Heart left ventricle (tissue), 16 donors: ENCODE measurements around the gene LCNL1. TPM values are rescaled to one million over a fixed set of nuclear protein-coding genes. Genes with fewer than 3 reads are reported as not detected.

Experiments used
- ATAC-seq, 4 donors: fragments of 200-7000 bp; cut with Tn5 transposase; one replicate each; pipeline ENCODE4 v1.9.1; 2020 to 2022; ENCODE audit warnings: moderate library complexity in 4 of 4, mild to moderate bottlenecking in 3 of 4, moderate number of reproducible peaks in 1 of 4
- DNase-seq, 5 donors: peaks; one replicate each; pipeline ENCODE4 v3.0.0-alpha.2; 2020
- H3K27ac ChIP-seq, 12 donors: fragments of 200-600 bp; sonication (generic) in 4 of 12; one replicate each; pipeline versions ENCODE4 v1.5.0 to v1.8.0; 2016 to 2022; ENCODE audit warnings: mild to moderate bottlenecking in 2 of 12
- H3K27me3 ChIP-seq, 9 donors: fragments of 200-600 bp; sonication (generic) in 2 of 9; one replicate each; pipeline versions ENCODE4 v1.5.1 to v1.8.0; 2016 to 2022; ENCODE audit warnings: mild to moderate bottlenecking in 3 of 9
- H3K36me3 ChIP-seq, 9 donors: fragments of 200-600 bp; sonication (generic) in 2 of 9; one replicate each; pipeline versions ENCODE4 v1.5.0 to v1.8.0; 2018 to 2022; ENCODE audit warnings: mild to moderate bottlenecking in 2 of 9
- H3K4me1 ChIP-seq, 12 donors: fragments of 200-600 bp; sonication (generic) in 4 of 12; one replicate each; pipeline versions ENCODE4 v1.5.0 to v1.8.0; 2016 to 2022; ENCODE audit warnings: mild to moderate bottlenecking in 3 of 12
- H3K4me3 ChIP-seq, 12 donors: fragments of 200-600 bp; sonication (generic) in 4 of 12; one replicate each; pipeline versions ENCODE4 v1.5.0 to v1.8.0; 2017 to 2022; ENCODE audit warnings: mild to moderate bottlenecking in 9 of 12, moderate library complexity in 4 of 12
- H3K9me3 ChIP-seq, 12 donors: fragments of 200-600 bp; sonication (generic) in 4 of 12; one replicate each; pipeline versions ENCODE4 v1.5.0 to v1.8.0; 2016 to 2022; ENCODE audit warnings: mild to moderate bottlenecking in 1 of 12
- POLR2A ChIP-seq, 2 donors: fragments of 450-650 bp; IDR thresholded peaks; one replicate each; pipeline ENCODE4 v1.6.1; 2017; ENCODE audit warnings: antibody characterized with exemption in 2 of 2, mild to moderate bottlenecking in 2 of 2, moderate library complexity in 2 of 2
- whole genome bisulfite sequencing, 4 donors: extraction: QIAGEN DNeasy Blood & Tissue Kit in 2 of 4; methylation state at CpG; one replicate each; pipeline versions ENCODE4 v1.1.5 to v1.1.7; 2013 to 2018; 5-methylcytosine and 5-hydroxymethylcytosine counted together
- intact Hi-C, 10 donors: fragments of 100-400 bp; cut with DNase I; formaldehyde crosslinking; loops; one replicate each; pipeline versions ENCODE4 v1.11.1 to v1.14.2; 2022
- polyA plus RNA-seq, 2 donors: library from polyadenylated mRNA; stranded (reverse); fragments of 200-250 nt; gene quantifications; one replicate each; pipeline ENCODE4 v1.2.3, GENCODE V29; 2013
- total RNA-seq, 9 donors: library from RNA; depleted of rRNA in 2 of 9; stranded (reverse); fragments of >200 nt in 2 of 9; fragmentation: NEBNext Ultra II Directional in 3 of 9; extraction: Animal tissue kit (Norgen Biotek cat#: 25700) in 3 of 9; gene quantifications; one replicate each; pipeline versions ENCODE4 v1.1.0 to v1.2.4, GENCODE V29; 2016 to 2023
- TF ChIP-seq, protein P1 (sequence below), 12 donors: fragments of 200-600 bp; sonication (generic) in 4 of 12; IDR thresholded peaks; one replicate each; pipeline versions ENCODE4 v1.5.0 to v1.8.0; 2018 to 2022; ENCODE audit warnings: antibody characterized with exemption in 12 of 12, mild to moderate bottlenecking in 5 of 12
- donor health status: ischemic (EF 13 %, LVEDD 7.1; RV severe dilation, severe dysfunction).
- donor health status: healthy with polysubstance abuse.
- donor health status: DM: no; HTN: yes; CAD: no.
- donor health status: DM: no; HTN: no; CAD: no.
- donor health status: ischemic (EF 25% LVEDD 6.9; RV normal size, moderate dysfunction).
- donor health status: ischemic (EF 25% LVEDD 5.7; RV mildly dilated, moderate dysfunction).
- donor health status: healthy.
- donor health status: DM: yes; HTN: yes; CAD: no.
- donor health status: ischemic (EF 35%, LVEDD 5.7; RV mildly dilated, moderate dysfunction).
- donor health status: nonischemic (EF 11% LVEDD 7.7; RV severe dilation, severe dysfunction).
- donor health status: DM: yes; HTN: yes; CAD: no.
- donor health status: PGD.
- donor health status: ischemic (EF 29% LVEDD 5.4; RV normal size, mild dysfunction).
- donor health status: nonischemic (EF 23%, LVEDD 6.1; RV moderate dilation, normal function).

Gene LCNL1
- total and polyA plus RNA-seq, 11 donors = 0.14 to 14.9 (median 2.7) TPM

GRCh38 chr9:136953771-136954269 lies 29.0 kb upstream of the LCNL1 start:
- H3K27me3 ChIP-seq = no peaks in the 10 kb centered on the region
- H3K36me3 ChIP-seq = no peaks in the 10 kb centered on the region
- no peaks in the 10 kb centered on the region for H3K9me3 ChIP-seq
- no peak for ATAC-seq
- intact Hi-C loops = loop anchor here in 2 of 10 donors (2.0 to 5.0 kb wide), 2 partner anchors 21 to 38 kb away; partner anchors contain the start of gene PAXX (in 1 of the 2)
- no peak overlapping the region for H3K4me3 ChIP-seq
- peaks cover 0 to 36% (median 16%) of the 10 kb centered on the region in 12 donors for H3K4me1 ChIP-seq
- no peak overlapping the region for H3K27ac ChIP-seq
- DNase-seq = peak in 1 of 5 donors; percentile 52
- TF ChIP-seq, protein P1, sequence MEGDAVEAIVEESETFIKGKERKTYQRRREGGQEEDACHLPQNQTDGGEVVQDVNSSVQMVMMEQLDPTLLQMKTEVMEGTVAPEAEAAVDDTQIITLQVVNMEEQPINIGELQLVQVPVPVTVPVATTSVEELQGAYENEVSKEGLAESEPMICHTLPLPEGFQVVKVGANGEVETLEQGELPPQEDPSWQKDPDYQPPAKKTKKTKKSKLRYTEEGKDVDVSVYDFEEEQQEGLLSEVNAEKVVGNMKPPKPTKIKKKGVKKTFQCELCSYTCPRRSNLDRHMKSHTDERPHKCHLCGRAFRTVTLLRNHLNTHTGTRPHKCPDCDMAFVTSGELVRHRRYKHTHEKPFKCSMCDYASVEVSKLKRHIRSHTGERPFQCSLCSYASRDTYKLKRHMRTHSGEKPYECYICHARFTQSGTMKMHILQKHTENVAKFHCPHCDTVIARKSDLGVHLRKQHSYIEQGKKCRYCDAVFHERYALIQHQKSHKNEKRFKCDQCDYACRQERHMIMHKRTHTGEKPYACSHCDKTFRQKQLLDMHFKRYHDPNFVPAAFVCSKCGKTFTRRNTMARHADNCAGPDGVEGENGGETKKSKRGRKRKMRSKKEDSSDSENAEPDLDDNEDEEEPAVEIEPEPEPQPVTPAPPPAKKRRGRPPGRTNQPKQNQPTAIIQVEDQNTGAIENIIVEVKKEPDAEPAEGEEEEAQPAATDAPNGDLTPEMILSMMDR (IDR thresholded peaks at IDR 0.05) = no peak
- no peak for TF ChIP-seq POLR2A (IDR thresholded peaks at IDR 0.05)
- WGBS, 4 donors = 71 to 87% (median 84%) methylated on average over 5 to 19 of the region's 19 CpGs

GRCh38 chr9:136954270-136955083 lies 28.3 kb upstream of the LCNL1 start:
- Histone ChIP-seq H3K4me3 (no peak overlapping the region), H3K36me3 (no peaks in the 10 kb centered on the region), H3K27me3 (no peaks in the 10 kb centered on the region), H3K27ac (no peak overlapping the region), H3K4me1 (peaks cover 0 to 30% (median 9%) of the 10 kb centered on the region in 12 donors), H3K9me3 (no peaks in the 10 kb centered on the region)
- ATAC-seq (no peak), DNase-seq (peak in 1 of 5 donors; percentile 51)
- intact Hi-C loops = loop anchor here in 1 of 10 donors (5.0 kb wide), 1 partner anchor 38 kb away; the partner anchor contains the start of gene PAXX
- 86 to 90% (median 88%) methylated on average over 21 to 25 of the region's 25 CpGs for WGBS, 4 donors
- no peak for TF ChIP-seq POLR2A (IDR thresholded peaks at IDR 0.05)
- TF ChIP-seq, protein P1 (IDR thresholded peaks at IDR 0.05) = no peak

- no peak for TF ChIP-seq POLR2A (IDR thresholded peaks at IDR 0.05)
- TF ChIP-seq, protein P1 (IDR thresholded peaks at IDR 0.05) = no peak
- Histone ChIP-seq H3K4me3 (no peak overlapping the region), H3K27me3 (no peaks in the 10 kb centered on the region), H3K27ac (no peak overlapping the region), H3K4me1 (peaks cover 0 to 23% (median 5%) of the 10 kb centered on the region in 12 donors), H3K9me3 (no peaks in the 10 kb centered on the region), H3K36me3 (no peaks in the 10 kb centered on the region)
- intact Hi-C loops = no loop called here
- ATAC-seq (no peak), DNase-seq (peak in 1 of 5 donors; percentile 41)
- 76 to 92% (median 87%) methylated on average over 6 to 14 of the region's 14 CpGs for WGBS, 4 donors
Measured at GRCh38 chr9:136955202-136955942, 27.4 kb upstream of the LCNL1 start.

DNA sequence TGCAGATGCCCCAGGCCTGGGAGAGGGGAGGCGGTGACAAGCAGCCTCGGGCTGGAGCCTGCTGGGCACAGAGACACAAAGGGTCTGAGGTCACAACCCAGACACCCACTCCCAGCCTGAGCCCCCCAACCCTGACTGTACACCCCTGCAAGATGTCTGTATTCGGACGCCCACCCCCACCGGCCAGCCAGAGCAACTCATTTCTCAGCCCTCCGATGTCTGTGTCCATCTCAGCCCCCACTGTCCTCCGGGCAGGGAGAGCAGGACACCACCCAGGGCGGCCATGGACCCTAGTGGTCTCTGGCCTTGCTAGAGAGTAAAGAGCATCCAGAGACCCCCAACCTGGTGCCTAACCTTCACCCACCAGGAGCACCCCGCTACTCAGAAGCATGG lies 26.9 kb upstream of the LCNL1 start:
- intact Hi-C loops = loop anchor here in 1 of 10 donors (1.0 kb wide), 1 partner anchor 16 kb away; no protein-coding TSS in a partner anchor
- H3K36me3 ChIP-seq = no peaks in the 10 kb centered on the region
- no peaks in the 10 kb centered on the region for H3K9me3 ChIP-seq
- no peaks in the 10 kb centered on the region for H3K27me3 ChIP-seq
- TF ChIP-seq, protein P1 (IDR thresholded peaks at IDR 0.05) = no peak
- no peak for TF ChIP-seq POLR2A (IDR thresholded peaks at IDR 0.05)
- H3K27ac ChIP-seq = no peak overlapping the region
- ATAC-seq = no peak
- DNase-seq = peak in 2 of 5 donors; percentile 25 to 58
- no peak overlapping the region for H3K4me3 ChIP-seq
- H3K4me1 ChIP-seq = peaks cover 0 to 20% (median 3%) of the 10 kb centered on the region in 12 donors
- 93 to 95% (median 94%) methylated on average over 5 to 9 of the region's 9 CpGs for WGBS, 4 donors
